Central memory CD8-positive, alpha-beta T cell (primary cell): Measurements from ENCODE around the gene CALML5.

Experiments
- ATAC-seq: fragments of 150-1000 bp; cut with Tn5 transposase; replicated peaks from 2 replicates; pipeline ENCODE4 v1.10.0; 2022; ENCODE audit warnings: mild to moderate bottlenecking, moderate FRiP score, moderate number of reproducible peaks; ENCODE audit not compliant: poor library complexity, severe bottlenecking; ENCODE audit errors: extremely low read depth
- DNase-seq, 2 donors: peaks; one replicate each; pipeline ENCODE4 v3.0.0; 2021; ENCODE audit warnings: low spot score in 2 of 2
- H3K27ac Mint-ChIP-seq: one replicate; pipeline ENCODE4 v1.8.0; 2022; ENCODE audit warnings: low read depth, mild to moderate bottlenecking, moderate library complexity, mixed read lengths
- H3K27me3 Mint-ChIP-seq: one replicate; pipeline ENCODE4 v1.8.0; 2022; ENCODE audit warnings: mixed read lengths
- H3K36me3 Mint-ChIP-seq: one replicate; pipeline ENCODE4 v1.8.0; 2022; ENCODE audit warnings: mild to moderate bottlenecking, moderate library complexity, mixed read lengths; ENCODE audit not compliant: insufficient read depth
- H3K4me1 Mint-ChIP-seq: one replicate; pipeline ENCODE4 v1.8.0; 2022; ENCODE audit warnings: mixed read lengths
- H3K4me3 Mint-ChIP-seq: one replicate; pipeline ENCODE4 v1.8.0; 2022; ENCODE audit warnings: mild to moderate bottlenecking, moderate library complexity, mixed read lengths
- H3K9me3 Mint-ChIP-seq: one replicate; pipeline ENCODE4 v1.8.0; 2022; ENCODE audit warnings: mixed read lengths

Gene CALML5

DNA sequence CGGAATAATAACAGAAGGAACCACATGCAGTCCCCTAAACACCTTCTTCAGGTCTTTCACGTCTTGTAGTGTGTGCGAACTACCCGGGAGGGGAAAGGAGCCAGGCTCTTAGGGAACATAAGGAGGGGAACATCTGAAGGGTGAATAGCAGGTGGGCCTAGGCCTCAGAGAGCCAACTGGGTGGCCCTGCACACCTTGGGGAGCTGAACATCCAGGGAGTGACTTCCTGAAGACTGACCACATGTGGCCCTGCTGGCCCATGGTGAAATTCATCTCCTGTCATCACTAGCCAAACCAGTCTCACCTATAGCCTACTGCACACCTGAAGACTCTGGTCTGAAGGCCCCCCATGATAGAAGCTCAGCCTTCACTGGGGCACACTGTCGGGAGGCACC lies 31.0 kb upstream of the CALML5 start:
- H3K4me1 Mint-ChIP-seq, result no peaks in the 10 kb centered on the region
- no peak overlapping the region for H3K27ac Mint-ChIP-seq
- H3K27me3 Mint-ChIP-seq, result peaks cover 15% of the 10 kb centered on the region
- H3K36me3 Mint-ChIP-seq, result no peaks in the 10 kb centered on the region
- no peak overlapping the region for H3K4me3 Mint-ChIP-seq
- ATAC-seq (no peak), DNase-seq (no peak)
- H3K9me3 Mint-ChIP-seq, result no peaks in the 10 kb centered on the region

GRCh38 chr10:5529702-5530411 lies 30.5 kb upstream of the CALML5 start:
- DNase-seq (no peak), ATAC-seq (no peak)
- no peak overlapping the region for H3K27ac Mint-ChIP-seq

DNA sequence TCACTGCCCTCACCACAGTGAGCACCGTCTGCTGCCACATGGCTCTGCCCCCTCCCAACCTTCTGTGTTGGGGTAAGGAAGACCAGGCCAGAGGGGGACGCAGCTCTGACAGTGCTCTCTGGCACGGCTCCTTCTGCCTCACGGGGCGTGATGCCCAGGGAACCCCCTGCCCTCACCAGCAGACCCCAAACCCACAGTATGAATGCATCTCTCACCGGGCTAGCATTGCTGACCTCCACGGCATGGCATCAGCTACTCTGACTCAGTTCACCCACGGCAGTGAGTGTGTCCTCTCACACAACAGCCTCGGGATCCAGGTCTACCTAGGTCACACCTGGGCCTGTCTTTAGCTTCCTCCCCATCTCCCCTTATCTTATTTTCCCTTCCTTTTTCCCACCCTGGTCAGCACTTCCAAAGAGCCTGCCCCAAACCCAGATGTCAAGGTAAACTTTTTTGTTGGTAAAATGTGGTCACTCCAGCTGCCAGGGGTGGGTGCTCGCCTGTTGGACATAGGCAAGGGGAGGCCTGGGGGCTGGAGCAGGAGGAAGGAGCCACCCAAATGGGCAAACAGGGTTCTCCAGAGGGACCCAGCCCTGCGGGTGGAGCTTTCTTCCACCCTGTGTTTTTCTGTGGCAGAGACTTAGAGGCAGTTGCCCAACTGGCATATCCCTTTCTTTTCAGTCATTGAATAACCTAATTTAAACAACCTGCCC lies 29.8 kb upstream of the CALML5 start:
- Mint-ChIP-seq H3K4me1 (no peaks in the 10 kb centered on the region), H3K27me3 (peaks cover 18% of the 10 kb centered on the region), H3K27ac (no peak overlapping the region), H3K36me3 (peaks cover 3% of the 10 kb centered on the region), H3K9me3 (no peaks in the 10 kb centered on the region), H3K4me3 (no peak overlapping the region)
- DNase-seq (no peak), ATAC-seq (no peak)

More at GRCh38 chr10:5529702-5530411, 30.5 kb upstream of the CALML5 start:
- H3K27me3 Mint-ChIP-seq, result peaks cover 15% of the 10 kb centered on the region
- peaks cover 3% of the 10 kb centered on the region for H3K36me3 Mint-ChIP-seq
- H3K4me1 Mint-ChIP-seq, result no peaks in the 10 kb centered on the region
- no peak overlapping the region for H3K4me3 Mint-ChIP-seq
- H3K9me3 Mint-ChIP-seq, result no peaks in the 10 kb centered on the region

GRCh38 chr10:5527332-5528200 lies 28.2 kb upstream of the CALML5 start:
- H3K4me3 Mint-ChIP-seq, result no peak overlapping the region
- ATAC-seq, result no peak
- H3K27ac Mint-ChIP-seq, result no peak overlapping the region
- H3K4me1 Mint-ChIP-seq, result no peaks in the 10 kb centered on the region
- peaks cover 34% of the 10 kb centered on the region for H3K27me3 Mint-ChIP-seq
- DNase-seq, result no peak
- peaks cover 3% of the 10 kb centered on the region for H3K36me3 Mint-ChIP-seq
- H3K9me3 Mint-ChIP-seq, result no peaks in the 10 kb centered on the region

- DNase-seq (no peak), ATAC-seq (no peak)
- Mint-ChIP-seq H3K9me3 (no peaks in the 10 kb centered on the region), H3K36me3 (peaks cover 3% of the 10 kb centered on the region), H3K27ac (no peak overlapping the region), H3K4me1 (no peaks in the 10 kb centered on the region), H3K4me3 (no peak overlapping the region), H3K27me3 (peaks cover 35% of the 10 kb centered on the region)
Measured at GRCh38 chr10:5526691-5527331, 27.4 kb upstream of the CALML5 start.

DNA sequence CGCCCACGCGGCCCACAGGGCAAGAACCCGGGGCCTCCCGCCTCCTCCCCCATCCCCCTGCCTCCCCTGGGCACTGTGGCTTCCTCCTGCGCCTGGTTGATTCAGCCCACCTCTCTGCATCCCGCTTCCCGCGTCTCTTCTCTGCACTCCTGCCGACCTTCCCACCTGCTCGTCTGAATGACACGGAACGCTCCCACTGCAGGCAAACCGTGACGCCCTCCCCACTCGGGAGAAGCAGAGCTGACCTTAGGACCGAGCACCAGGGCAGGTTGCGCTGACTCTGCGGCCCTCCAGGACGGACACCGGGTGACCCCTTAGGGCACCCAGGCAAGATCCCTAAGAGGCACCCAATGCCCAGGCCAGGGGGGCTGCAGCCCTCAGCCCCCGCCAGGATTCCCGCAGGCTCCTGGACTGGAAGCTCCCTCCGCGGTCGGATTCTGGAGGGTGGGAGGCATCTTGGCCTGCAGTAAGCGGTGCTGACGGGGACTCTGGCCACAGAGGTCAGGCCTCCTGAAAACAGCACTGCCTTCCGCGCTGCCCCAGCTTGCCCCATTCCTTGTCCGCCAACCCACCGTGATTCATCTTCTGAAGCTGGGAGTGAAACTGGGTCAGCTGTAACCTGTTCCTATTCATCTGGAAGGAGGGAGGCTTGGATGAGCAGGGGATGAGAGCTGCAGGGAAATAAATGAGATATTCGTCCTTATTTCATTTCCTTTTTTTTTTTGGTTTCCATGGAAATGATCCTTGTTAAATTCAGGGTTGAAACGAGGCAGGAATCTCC lies 26.4 kb upstream of the CALML5 start:
- Mint-ChIP-seq H3K27ac (no peak overlapping the region), H3K27me3 (peaks cover 35% of the 10 kb centered on the region), H3K36me3 (peaks cover 3% of the 10 kb centered on the region), H3K9me3 (no peaks in the 10 kb centered on the region), H3K4me3 (no peak overlapping the region), H3K4me1 (no peaks in the 10 kb centered on the region)
- no peak for DNase-seq
- no peak for ATAC-seq

- H3K36me3 Mint-ChIP-seq, result peaks cover 3% of the 10 kb centered on the region
- no peaks in the 10 kb centered on the region for H3K9me3 Mint-ChIP-seq
- DNase-seq, result no peak
- no peak for ATAC-seq
- no peak within 1 kb of the TSS for H3K27ac Mint-ChIP-seq
- no peaks in the 10 kb centered on the region for H3K4me1 Mint-ChIP-seq
- peaks cover 32% of the 10 kb centered on the region for H3K27me3 Mint-ChIP-seq
- H3K4me3 Mint-ChIP-seq, result no peak within 1 kb of the TSS
Measured at GRCh38 chr10:5524641-5525560, 25.5 kb upstream of the CALML5 start, which contains the start of gene CALML3. Gene CALML3 (plus strand): TSS chr10:5524961. CDS start chr10:5525086, 125 bp downstream.

- Mint-ChIP-seq H3K9me3 (no peaks in the 10 kb centered on the region), H3K36me3 (peaks cover 6% of the 10 kb centered on the region), H3K27me3 (peaks cover 23% of the 10 kb centered on the region), H3K27ac (no peak overlapping the region), H3K4me1 (no peaks in the 10 kb centered on the region), H3K4me3 (no peak overlapping the region)
- DNase-seq (no peak), ATAC-seq (no peak)
Measured at GRCh38 chr10:5523796-5524574, 24.6 kb upstream of the CALML5 start.

DNA sequence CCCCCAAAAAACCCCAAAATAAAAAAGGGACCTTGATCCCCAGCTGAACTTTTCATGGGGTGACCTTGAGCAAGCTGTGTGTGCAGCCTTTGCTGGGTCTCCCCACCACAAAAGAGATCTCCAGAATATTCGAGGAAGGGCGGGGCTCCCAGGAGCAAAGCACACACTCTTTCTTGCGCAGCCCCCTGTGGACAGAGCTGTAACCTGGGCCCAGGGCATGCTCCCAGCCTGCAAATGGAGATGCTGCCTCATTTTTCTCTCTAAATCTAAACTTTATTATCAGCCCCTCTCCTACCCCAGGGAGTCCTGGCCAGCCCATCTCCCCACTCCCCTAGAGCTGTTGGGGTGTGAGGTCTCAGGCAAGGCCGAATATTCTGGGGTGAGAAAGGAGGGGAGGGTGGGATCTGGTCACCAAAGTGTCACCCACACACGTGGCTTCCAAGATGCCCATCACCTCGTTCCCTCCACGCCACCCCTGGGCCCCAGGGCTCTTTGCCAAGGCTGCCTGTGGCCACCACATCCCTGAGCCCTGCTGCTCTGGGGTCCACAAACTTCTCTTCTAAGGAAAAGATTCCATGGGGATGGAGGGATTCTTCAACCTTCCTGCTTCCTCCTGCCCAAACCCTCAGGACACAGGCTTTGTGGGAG lies 23.7 kb upstream of the CALML5 start:
- ATAC-seq, result no peak
- DNase-seq, result no peak
- Mint-ChIP-seq H3K9me3 (no peaks in the 10 kb centered on the region), H3K27ac (no peak overlapping the region), H3K36me3 (peaks cover 6% of the 10 kb centered on the region), H3K27me3 (peaks cover 20% of the 10 kb centered on the region), H3K4me1 (no peaks in the 10 kb centered on the region), H3K4me3 (no peak overlapping the region)

DNA sequence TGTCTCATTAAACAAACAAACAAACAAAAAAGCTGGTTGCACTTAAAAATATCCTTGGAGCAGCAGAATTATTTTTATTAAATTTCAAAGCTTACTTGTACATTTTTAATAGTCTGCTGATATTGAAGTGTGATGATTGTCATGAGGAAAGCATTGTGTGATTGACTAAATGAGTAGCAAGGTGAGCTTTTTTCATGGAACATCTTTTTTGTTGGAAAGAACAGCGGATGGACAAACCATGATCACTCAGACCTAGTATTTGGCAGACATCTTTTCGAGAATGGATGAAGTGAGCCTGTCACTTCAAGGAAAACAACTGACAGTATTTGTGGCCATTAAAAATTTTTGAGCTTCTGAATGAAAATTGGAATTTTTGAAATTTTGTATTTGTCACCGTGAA lies 19.7 kb upstream of the CALML5 start:
- DNase-seq (no peak), ATAC-seq (no peak)
- Mint-ChIP-seq H3K36me3 (peaks cover 4% of the 10 kb centered on the region), H3K27ac (no peak overlapping the region), H3K27me3 (peaks cover 43% of the 10 kb centered on the region), H3K9me3 (no peaks in the 10 kb centered on the region), H3K4me3 (no peak overlapping the region), H3K4me1 (no peaks in the 10 kb centered on the region)
